Stimulated activated CD4-positive, alpha-beta T cell treated with anti-CD3 and anti-CD28 coated beads, Interleukin-1b, Interleukin-23, amount 100 ng/mL, for 4 hours (primary cell): ENCODE data around the gene NIPSNAP2.
A peak's percentile ranks its signal among the peaks of the same experiment; 100 is the strongest.
"Not testable (repeated sequence)": the region's sequence is repeated elsewhere in the genome, so short reads cannot be mapped to it uniquely, and the experiment has no call there.

Source experiments
- DNase-seq, 2 donors: peaks; one replicate each; pipeline ENCODE4 v3.0.0-alpha.2; 2020; ENCODE audit warnings: low read depth in 2 of 2

The NIPSNAP2 gene

GRCh38 chr7:55975988-55976633 lies 11.7 kb downstream of the NIPSNAP2 start:
- DNase-seq = no peak

DNA sequence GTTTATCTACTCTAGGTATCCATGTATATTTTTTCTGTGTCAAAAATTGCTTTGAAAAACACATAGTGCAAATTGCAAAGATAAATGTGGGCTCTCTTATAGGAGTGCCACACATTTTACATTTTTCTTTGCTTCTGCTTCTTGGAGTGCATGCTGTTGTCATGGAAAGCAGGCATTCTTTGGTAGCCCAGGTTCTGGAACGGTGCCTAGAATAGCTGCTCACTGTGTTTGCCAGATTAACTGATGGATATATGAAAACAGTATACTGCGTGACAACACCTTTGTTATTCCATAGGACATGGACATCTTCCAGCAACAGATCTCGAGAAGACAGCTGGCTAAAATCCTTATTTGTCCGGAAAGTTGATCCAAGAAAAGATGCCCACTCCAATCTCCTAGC lies 13.4 kb downstream of the NIPSNAP2 start:
- DNase-seq = no peak

DNA sequence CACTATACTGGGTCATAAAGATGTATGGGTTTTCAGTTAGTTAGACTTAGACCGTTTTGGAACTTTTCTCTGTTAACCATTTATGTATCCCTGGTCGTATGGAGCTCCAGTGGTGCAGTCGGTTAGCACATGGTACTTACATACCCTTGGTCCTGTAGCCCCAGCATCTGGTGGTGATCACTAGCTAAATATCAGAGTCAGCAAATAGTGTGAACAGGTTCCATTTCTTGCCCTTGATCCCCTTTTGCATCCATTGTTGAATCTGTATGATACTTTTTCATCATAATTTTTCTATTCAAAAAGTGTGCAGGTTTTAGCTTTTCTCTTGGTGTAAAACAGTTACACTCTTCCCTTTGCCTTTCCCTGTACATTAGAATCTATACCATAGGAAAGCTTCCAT lies 15.9 kb downstream of the NIPSNAP2 start:
- DNase-seq = no peak

GRCh38 chr7:55983537-55983936 lies 19.2 kb downstream of the NIPSNAP2 start:
- no peak for DNase-seq

DNA sequence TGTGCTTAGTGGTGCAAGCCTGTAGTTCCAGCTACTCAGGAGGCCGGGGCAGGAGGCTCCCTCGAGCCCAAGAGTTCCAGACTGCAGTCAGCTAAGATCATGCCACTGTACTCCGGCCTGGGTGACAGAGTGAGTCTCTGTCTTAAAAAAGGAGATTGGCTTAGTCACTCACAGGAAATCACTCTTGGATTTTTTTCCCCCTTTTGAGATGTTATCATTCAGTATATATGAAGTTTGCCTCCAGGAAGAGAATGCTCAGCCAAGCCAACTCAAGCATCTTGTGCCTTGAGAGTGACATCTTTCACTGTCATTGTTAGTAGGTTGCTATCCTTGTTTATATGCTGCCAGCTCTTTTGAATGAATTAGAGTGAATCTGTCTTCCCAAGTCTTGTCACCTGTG lies 28.0 kb downstream of the NIPSNAP2 start:
- no peak for DNase-seq

- DNase-seq = no peak
Measured at GRCh38 chr7:55996856-55997500, 32.6 kb downstream of the NIPSNAP2 start.

DNA sequence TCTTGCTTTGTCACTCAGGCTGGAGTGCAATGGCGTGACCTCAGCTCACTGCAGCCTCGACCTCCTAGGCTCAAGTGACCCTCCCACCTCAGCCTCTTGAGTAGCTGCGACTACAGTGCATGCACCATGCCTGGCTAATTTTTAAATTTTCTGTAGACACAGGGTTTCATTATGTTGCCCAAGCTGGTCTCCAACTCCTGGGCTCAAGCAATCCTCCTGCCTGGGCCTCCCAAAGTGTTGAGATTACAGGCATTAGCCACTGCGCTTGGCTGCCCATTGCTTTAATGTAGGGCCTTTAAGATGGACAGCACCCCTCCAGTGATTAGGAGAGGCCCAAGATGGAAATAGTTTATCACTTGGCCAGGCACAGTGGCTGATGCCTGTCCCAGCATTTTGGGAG lies 39.4 kb downstream of the NIPSNAP2 start:
- no peak for DNase-seq

- no peak for DNase-seq
Measured at GRCh38 chr7:56007167-56007652, 42.8 kb downstream of the NIPSNAP2 start.

DNA sequence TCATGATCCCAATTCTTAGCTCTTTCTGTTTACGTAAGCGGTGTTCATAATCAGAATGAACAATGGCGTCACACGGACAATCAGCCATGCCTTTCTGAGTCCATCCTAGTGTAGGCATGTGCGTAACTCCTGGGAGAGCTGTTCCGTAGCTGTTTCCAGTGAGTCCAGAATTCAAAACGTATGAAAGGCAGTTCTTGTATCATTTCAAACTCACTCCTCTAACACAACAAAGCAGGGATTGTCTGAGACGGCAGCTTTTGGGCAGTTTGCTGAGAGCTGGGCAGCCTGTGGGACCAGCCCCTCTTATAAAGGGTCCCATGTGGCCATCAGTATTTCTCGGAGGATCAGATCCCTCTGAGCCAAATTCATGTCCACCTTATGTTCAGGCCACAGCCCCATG lies 43.5 kb downstream of the NIPSNAP2 start:
- DNase-seq = no peak

- no peak for DNase-seq
Measured at GRCh38 chr7:56009695-56010094, 45.3 kb downstream of the NIPSNAP2 start.

DNA sequence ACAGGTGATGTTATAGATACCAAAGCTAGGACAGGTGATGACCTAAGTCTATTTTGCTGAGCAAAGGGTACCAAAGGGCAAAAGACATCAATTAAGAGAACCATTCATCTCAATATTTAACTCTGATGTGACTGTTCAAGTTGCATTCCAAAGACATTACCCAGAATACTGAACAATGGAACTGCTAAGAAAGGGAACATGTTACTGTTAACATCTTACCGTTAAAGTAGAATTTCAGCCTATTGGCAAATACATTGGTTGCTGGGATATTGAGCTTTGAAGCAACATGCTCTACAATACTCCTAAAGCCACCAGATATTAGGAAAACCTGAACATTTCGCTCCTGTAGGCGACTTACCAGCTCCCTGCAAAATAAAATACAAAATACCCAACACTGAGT lies 52.6 kb downstream of the NIPSNAP2 start:
- not testable (repeated sequence) for DNase-seq

DNA sequence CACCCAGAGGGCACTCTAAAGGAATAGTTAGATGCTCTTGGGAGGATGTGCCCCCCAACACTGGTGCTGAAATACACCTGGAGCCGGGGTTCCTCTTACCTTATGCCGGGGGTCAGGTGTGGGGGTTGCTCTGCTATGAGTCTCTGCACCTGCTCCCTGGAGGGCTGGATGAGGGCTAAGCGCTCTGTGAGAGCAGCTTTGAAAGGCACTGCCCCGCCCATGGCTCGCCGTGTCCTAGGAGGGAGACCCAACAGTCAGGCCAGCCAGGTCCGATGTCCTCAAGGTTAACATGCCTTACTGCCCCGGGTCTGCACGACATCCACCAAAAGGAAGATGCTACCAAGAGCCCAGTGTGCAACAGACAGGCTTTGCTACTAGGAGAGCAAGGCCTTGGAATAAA lies 55.1 kb downstream of the NIPSNAP2 start:
- DNase-seq = no peak

- no peak for DNase-seq
Measured at GRCh38 chr7:56023500-56023899, 59.1 kb downstream of the NIPSNAP2 start.

GRCh38 chr7:56026538-56026937 lies 62.2 kb downstream of the NIPSNAP2 start:
- no peak for DNase-seq

DNA sequence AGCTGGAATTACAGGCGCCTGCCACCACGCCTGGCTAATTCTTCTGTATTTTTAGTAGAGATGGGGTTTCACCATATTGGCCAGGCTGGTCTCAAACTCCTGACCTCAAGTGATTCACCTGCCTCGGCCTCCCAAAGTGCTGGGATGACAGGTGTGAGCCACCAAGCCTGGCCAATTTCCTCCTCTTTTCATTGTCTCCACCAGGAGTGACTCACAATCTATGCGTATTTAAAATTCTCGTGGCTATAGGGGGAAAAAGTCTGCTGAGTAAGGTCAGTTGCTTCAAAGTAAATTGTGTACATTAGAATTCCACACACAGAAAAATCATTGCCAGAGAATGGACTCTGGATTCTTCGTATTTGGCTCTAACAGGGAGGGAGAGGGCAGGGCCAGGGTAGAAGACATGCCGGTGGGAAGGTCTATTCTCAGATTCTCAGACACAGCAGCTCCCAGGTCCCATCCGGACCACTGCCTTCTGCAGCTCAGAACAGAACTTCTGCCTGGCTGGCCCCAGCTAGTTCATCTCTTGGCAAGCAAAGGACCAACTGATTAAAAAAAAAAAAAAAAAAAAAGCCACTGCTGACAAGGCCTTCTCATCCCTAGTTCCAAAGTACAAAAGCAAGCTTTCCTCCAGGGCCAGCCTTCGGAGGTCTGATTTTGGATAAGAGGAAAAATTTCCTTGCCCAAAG lies 64.7 kb downstream of the NIPSNAP2 start:
- DNase-seq = no peak

GRCh38 chr7:56030340-56030739 lies 66.0 kb downstream of the NIPSNAP2 start:
- no peak for DNase-seq

DNA sequence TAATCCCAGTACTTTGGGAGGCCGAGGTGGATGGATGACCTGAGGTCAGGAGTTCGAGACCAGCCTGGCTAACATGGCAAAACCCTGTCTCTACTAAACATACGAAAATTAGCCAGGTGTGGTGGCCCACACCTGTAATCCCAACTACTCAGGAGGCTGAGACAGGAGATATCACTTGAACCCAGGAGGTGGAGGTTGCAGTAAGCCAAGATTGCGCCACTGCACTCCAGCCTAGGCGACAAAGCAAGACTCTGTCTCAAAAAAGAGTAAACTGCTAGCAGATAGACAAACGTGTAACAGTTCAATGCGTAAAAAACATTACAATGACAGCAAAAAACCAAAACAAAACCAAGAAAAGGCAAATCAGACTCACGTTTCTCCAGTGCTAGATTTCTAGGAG lies 67.2 kb downstream of the NIPSNAP2 start:
- not testable (repeated sequence) for DNase-seq

- not testable (repeated sequence) for DNase-seq
Measured at GRCh38 chr7:56032578-56032977, 68.2 kb downstream of the NIPSNAP2 start.

DNA sequence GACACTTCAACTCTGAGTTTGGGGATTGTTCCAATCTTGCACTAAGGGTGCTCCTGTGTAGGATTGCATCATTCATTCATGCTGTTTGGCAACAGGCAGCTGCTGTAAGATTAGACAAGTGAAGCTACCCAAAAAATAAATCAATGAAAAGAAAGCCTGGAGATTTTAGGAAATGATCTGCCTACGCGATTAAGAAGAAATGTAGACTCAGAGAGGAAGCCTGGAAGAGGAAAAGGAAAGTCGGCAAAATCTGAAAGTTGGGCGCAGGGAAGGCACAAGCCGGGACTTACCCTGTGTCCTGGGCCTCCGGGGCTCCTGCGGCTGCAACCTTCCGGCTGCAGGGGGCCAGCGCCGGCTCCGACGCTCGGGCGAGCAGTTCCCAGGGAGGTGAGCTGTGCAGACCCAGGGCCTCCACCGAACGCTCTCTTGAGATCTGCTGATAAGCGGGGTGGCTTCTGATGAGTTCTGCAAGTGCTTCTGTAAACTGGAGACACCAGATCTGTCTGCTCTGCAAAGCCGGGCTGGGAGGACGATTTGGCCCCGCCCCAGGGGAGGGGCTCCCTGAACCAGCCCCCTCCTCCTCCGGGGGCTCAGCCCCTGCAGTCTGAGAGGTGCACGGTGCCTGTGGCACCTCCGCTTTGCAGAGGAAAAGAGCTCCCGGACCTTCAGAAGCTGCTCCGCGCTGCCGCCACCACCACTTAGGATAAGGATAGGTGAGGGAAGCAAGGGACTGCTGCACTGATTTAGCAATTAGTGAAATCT lies 69.5 kb downstream of the NIPSNAP2 start:
- peak; percentile 47 to 64 for DNase-seq

GRCh38 chr7:56040730-56041129 lies 76.3 kb downstream of the NIPSNAP2 start:
- DNase-seq = no peak

GRCh38 chr7:56045758-56046157 lies 81.4 kb downstream of the NIPSNAP2 start:
- DNase-seq = not testable (repeated sequence)
